HG03139 (cell line): ENCODE measurements around the gene SMIM24.
"Not testable (repeated sequence)": the region's sequence is repeated elsewhere in the genome, so short reads cannot be mapped to it uniquely, and the experiment has no call there.

ENCODE experiments used
- ATAC-seq: cut with Tn5 transposase; IDR thresholded peaks from one replicate; pipeline ENCODE4 v1.9.1; 2021; ENCODE audit not compliant: unreplicated experiment

SMIM24 gene

DNA sequence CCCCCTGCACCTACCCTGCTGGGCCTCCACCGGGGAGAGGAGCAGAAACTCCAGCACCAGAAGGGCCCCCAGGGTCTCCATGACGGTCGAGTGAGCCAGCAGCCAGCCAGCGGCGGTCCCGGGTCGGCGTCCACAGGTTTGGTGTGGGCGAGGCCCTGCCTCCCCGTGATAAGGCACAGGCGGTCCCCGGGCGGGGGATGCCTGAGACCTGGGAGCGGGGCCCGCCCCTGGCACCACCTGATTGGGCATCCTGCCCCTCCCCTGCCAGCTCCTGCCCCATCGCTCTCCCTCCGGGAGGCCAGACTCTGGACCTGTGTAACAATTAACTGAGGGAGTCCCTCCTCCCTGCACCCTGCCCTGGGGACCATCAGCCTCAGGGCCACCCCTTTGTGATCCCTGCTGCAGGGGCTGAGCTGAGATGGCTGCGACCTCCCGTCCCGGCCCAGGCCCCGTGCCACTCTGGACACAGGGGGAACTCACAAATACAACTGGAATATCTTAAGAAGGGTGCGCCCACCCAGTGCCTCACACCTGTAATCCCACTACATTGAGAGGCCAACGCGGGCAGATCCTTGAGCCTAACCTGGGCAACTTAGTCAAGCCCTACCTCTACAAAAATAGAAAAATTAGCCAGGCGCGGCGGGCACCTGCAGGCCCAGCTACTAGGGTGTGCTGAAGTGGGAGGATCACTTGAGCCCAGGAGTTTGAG lies at the start of gene SMIM24:
Gene SMIM24, minus strand, starts transcription at position 143 of the 709 bp plus-strand sequence. Its CDS starts 62 bp downstream, at position 81.
- ATAC-seq, result no peak

DNA sequence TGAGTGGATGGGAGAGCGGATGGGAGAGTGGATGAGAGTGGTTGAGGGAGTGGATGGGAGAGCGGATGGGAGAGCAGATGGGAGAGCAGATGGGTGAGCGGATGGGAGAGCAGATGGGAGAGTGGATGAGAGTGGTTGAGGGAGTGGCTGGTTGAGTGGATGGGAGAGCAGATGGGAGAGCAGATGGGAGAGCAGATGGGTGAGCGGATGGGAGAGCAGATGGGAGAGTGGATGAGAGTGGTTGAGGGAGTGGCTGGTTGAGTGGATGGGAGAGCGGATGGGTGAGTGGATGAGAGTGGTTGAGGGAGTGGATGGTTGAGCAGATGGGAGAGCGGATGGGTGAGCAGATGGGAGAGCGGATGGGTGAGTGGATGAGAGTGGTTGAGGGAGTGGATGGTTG lies 49.0 kb upstream of the SMIM24 start:
- ATAC-seq, result not testable (repeated sequence)

DNA sequence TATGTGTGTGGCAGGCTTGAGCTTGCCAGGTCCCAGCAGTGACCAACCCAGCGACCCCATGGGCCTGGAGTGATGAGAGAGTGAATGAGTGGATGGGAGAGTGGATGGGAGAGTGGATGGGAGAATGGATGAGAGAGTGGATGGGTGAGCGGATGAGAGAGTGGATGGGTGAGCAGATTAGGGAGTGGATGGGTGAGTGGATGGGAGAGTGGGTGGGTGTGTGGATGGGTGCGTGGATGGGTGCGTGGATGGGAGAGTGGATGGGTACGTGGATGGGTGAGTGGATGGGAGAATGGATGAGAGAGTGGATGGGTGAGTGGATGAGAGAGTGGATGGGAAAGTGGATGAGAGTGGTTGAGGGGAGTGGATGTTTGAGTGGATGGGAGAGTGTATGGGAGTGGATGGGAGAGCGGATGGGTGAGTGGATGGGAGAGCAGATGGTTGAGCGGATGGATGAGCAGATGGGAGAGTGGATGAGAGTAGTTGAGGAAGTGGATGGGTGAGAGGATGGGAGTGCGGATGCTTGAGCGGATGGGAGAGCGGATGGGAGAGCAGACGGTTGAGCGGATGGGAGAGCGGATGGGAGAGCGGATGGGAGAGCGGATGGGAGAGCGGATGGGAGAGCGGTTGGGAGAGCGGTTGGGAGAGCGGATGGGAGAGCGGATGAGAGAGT lies 48.4 kb upstream of the SMIM24 start:
- ATAC-seq, result no peak

DNA sequence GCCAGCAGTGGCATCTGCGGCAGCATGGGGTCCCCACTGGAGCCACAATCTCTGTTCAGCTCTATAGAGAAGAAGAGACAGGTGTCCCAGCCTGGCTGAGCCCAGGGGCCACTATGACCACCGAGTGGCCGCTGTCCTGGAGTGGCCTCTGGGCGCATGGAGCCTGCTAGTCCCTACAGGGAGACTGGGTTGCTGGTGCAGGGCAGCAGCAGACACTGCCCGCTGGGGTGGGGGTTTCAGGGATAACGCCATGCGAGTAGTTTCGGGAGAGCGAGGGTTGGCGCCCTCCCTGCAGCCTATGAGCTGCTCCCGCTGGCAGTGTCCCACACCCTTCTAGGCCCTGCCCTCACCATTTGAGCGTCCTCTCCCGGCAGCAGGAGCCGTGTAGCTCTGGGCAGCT lies 47.8 kb upstream of the SMIM24 start:
- no peak for ATAC-seq

DNA sequence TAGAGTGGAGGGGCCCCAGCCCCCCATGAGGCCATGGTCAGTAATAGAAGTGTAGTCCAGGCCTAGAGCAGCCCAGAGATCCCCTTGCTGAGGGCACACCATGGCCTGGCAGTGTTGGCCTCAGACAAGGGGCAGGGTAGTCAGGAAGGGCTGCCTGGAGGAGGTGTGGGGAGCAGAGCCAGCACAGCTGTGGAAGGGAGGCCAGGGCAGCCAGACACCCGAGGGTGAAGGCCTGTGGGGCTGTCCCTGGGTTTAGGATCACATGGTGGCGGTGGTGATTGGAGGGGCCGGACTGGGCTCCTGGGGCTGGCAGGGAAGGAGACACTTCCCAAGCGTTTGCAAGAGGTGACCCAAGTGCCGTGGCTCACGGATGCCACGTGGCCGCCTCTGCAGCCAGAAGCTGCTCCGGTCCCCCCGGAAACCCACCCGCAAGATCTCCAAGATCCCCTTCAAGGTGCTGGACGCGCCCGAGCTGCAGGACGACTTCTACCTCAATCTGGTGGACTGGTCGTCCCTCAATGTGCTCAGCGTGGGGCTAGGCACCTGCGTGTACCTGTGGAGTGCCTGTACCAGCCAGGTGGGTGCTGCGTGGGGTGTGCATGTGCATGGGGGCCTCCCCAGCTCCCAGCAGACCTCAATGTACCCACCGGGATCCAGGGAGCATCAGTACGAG lies 47.0 kb upstream of the SMIM24 start:
- ATAC-seq, result no peak

DNA sequence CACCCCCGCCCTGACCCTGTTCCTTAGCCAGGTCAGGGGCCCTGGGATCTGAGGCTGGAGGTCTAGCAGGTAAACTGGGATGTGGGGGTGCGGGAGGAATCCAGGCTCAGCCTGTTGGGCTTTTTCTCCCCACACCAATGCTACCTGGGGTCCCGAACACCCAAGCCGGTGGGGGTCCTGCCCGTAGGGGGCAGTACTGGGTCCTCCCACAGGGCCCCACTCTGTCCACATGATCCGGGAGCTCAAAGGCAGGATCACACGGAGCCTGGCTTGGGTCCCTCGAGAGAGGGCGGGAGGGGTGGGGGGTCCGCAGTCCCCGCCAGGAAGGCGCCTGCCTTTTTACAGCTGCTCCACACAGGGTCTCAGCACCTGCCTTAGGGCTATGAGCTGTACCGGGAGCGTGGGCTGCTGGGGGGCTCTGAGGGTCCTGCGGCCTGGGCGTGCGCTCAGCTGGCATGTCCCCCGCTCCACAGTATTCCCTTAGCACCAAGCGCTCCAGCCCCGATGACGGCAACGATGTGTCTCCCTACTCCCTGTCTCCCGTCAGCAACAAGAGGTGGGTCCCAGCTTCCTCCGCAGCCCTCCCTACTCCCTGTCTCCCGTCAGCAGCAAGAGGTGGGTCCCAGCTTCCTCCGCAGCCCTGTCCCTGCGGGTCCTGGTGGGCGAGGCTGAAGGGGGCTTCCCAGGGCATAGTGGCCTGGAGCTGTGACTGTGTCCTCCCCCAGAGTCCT lies 46.3 kb upstream of the SMIM24 start:
- ATAC-seq, result no peak

DNA sequence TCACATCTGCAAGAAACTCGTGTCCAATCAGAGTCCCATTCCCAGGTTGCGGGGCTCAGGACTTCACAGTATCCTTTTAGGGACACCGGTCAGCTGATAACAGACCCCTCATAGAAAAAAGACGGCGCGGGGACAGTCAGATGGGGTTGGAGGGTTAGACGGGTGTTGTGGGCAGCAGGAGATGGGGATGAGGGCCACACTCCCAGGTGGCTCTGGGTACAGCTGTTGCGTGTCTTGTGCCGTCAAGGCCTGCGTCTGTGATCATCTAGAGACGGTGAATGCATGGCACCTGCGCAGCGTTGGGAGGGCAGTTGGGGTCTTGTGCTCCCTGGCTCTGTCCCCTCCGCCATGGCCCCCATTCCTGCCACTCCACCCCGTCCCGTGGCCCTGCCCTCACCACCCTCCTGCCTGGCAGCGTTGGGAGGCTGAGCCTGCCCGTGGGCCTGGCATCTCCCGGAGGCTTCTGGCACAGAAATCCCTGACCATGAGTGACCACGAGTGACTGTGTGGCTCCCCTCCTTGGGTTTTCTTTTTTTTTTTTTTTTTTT lies 44.7 kb upstream of the SMIM24 start:
- ATAC-seq, result no peak

DNA sequence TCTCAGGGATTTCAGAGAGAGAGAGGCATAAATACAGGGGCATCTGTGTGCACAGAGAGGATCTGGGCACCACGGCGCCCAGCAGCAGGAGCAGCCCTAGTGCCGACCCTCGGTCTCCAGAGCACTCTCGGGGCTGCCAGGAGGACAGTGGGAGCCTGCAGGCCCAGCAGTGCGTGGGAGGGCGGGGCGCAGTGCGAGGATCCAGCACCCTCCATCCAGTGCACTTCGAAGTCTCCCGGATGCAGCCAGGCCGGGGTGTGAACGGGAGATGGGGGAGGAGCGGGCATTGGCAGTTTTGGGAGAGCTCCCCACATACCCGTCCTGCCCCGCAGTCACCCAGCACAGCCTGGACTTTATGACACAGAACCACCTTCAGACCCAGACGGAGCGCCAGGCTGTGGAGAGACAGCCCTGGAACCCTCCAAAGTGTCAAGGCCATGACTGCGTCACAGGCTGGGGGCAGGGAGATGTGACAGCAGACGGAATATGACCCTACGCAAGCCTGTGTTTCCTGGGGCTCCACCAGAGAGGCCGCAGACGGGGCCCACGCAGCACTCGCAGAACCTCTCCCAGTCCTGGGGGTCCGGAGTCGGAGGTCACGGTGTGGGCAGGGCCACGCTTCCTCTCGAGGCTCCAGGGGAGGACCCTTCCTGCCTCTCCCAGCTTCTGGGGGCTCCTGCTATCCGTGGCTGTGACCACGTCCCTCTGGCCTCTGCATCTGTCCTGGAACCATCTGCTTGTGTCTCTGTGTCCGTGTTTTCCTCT lies 43.9 kb upstream of the SMIM24 start:
- ATAC-seq, result no peak

DNA sequence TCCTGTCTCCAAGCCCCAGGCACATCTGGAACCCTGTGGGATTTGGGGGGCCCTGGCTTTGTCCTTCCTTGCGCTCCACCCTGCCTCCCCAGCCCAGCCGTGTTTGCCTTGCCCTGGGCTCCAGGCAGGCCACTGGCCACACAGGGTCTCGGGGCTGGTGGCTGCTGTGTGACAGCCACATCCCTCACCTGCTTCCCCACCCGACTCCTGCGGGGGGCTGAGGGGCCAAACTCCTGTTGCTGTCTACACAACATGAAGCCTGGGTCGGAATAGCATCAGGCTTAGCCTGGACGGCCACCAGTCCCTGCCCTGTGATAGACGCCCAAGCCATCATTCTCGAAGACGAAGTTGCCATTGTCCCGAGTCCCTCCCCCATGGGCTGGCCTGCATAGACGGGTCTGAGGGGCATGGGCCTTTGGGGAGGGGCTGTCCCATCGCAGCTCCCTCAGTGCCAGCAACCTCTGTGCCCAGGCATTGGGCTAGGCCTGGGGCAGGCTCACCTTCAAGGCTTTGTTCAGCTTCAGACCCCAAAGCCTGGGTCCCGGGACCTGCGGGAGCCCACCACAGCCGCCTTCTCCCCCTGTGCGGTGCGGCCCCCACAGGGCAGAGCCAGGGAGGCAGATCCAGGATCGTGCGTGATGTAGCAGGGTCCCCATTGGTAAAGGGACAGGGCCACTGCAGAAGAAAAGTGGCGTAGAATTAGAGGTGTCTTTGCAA lies 43.2 kb upstream of the SMIM24 start:
- no peak for ATAC-seq

DNA sequence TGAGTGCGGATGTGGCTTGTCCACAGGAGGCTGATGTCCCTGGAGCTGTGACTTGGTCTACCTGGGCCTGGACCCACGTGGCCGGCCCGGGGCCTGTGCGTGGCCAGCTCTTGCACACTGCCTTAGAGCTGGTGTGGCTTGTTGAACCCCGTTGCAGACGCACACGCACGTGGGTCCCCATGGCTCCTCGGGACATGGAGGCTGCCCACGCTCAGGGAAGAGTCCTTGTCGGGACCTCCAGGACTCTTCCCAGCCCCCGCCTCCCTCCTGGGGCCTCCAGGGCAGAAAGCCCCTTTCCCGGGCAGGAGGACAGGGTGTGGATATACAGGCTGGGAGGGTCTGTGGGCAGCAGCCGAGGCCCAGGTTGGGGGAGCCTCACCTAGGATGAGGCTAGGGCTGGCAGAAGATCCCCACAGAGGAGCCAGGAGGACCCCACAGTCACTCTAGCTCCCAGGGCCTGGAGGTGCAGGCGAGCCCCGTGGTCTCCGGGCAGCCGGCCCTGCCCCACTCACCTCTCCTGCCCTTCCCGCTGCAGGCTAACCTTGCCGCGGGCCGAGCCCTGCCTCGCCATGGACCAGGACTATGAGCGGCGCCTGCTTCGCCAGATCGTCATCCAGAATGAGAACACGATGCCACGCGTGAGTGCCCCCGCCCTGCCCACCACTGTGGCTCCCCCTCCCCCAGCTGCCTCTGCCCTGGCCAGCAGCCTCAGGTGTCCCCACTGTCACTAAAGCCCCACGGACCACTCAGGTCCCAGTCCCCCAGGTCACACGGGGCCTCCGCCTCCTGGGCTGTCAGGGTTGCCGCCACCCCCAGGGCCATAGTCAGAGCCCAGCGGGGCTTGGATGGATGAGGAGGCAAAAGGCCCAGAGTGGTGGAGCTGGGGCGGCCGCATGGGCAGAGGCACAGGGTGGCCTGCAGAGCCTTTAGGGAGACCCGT lies 42.4 kb upstream of the SMIM24 start:
- ATAC-seq, result no peak

DNA sequence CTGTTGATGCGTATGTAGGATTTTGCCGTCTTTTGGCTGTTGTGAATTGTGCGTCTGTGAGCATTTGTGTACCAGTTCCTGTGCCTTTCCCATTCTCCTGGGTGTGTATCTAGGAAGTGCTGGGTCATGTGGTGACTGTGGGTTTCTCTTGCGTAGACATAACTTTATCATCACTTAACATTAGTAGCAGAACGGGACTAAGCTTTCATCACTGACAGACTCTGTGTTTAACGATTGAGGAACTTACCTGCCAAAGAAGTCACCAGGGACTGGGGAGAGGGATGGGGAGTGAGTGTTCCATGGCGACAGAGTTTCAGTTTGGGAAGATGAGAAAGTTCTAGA lies 40.8 kb upstream of the SMIM24 start:
- no peak for ATAC-seq

DNA sequence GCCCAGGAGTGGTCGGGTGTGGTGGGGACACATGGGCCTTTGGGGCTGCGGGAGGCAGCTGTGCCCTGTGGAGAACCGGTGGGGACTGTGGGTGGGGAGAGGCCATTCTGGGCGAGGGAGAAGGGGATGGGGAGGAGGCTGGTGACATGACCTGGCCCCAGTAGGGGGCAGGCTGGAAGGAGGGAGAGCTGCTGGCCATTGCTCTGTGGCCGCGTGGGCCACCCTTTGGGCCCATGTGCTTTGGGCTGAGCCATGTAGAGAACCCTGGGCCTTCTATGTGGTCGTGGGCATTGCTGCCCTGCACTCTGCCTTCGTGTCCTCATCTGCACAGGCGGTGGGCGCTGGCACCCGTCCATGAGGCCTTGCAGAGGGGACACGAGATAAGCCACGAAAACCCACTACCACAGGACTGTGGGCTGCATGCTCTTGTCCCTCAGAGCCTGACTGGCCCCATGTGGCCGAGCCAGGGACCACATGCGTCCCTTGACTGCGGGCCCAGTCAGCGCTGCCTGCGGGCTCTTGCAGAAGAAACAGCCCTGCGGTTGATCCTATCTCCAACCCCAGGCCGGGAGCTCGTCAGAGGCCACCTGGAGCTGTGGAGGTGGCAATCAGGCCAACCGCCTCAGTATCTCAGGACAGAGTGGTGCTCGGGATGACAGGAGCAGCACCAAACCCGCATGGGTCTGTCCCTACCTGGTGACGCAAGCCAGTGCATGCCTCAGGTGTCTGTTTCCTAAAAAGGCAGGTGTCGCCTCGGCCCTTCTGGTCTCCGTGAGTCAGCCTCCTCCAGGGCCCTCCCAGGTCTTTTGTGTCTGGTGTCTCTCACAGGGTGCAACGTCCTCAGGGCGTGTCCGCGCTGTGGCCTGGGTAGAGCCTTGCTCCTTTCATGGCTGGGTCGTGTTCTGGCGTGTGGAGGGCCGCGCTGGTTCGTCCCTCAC lies 40.1 kb upstream of the SMIM24 start:
- no peak for ATAC-seq

DNA sequence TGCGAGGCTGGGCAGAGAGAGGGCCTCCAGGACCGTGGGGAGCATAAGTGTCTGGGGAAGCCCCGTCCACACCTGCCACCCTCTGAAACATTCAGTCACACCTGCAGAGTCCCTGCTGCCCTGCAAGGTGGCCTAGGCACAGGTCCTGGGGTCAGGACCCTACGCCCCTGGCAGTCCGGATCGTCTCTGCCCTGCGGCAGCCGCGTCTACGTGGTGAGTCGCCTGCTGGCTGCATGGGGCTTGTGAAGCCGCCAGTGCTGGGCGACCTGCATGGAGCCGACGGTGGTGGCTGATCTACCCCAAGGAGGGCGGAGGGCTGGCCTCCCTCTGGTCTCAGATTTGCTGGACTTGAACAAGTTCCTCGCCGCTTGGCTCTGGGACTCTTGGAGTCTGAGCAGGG lies 38.8 kb upstream of the SMIM24 start:
- no peak for ATAC-seq

DNA sequence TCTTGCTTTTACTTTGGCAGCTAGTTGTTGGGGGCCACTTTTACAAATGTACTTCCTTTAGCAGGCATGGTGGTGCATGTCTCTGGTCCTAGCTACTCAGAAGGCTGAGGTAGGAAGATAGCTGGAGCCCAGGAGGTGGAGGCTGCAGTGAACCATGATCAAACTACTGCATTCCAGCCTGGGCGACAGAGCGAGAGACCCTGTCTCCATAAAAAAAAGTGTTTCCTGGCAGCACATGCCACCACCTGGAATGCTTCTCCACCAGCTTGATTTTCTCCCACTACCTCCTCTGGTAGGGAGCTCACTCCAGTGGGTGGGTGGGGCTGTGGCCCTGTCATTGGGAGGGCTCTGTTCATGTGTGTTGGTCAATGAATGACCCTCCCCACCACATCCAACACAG lies 38.3 kb upstream of the SMIM24 start:
- no peak for ATAC-seq

DNA sequence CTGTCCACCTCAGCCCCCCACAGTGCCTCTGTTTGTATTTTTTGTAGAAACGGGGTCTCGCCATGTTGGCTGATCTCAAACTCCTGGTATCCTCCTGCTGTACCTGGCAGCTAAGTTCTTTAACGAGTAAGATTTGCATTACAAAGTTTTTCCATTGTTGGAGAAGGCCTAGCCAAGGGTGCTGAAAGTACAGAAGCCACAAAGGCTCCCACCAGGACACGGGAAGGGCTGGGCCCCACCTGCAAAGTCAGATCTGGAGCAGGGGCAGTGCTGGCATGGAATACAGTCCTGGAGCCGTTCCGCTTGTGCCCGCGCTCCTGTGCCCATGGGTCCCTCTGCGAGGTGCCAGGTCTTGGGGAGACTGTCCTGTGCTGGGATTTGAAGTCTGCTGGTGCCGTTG lies 37.9 kb upstream of the SMIM24 start:
- ATAC-seq, result no peak

DNA sequence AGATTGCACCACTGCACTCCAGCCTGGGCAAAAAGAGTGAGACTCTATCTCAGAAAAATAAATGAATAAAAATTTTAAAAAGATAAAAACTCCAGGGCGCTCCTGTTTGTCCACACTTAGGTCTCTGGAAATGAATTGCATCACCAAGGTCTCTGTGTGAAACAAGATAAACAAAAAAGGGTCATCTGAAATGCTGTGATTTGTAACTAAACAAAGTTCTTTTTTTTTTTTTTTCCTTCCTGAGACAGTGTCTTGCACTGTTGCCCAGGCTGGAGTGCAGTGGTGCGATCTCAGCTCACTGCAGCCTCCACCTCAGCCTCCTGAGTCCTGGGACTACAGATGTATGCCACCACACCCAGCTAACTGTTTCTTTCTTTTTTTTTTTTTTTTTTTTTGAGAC lies 37.3 kb upstream of the SMIM24 start:
- ATAC-seq, result no peak

DNA sequence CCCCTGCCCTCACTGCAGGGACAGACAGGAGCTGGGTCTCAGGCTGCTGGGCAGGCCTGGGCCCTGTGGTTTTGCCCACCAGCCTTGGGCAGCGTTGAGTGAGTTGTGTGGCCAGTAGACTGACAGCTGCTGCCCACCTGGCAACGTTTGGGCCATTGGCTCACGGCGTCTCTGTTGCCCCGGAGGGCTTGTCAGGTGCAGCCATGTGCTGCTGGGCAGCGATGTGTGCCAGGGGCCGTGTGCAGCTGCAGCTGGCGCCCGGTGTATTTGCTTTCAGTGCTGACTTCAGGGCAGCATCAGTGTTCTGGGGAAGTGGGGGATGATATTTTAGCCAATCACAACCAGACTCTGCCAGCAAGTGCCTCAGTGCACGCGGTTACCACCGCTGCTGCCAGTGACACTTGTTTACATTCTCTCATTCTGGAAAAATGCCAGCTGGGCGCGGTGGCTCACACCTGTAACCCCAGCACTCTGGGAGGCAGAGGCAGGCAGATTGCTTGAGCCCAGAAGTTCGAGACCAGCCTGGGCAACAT lies 36.4 kb upstream of the SMIM24 start:
- ATAC-seq, result no peak
